HG02623 (cell line): ENCODE results near the gene SMCO2.

ENCODE experiments used
- ATAC-seq: cut with Tn5 transposase; IDR thresholded peaks from one replicate; pipeline ENCODE4 v1.9.1; 2021; ENCODE audit warnings: moderate library complexity; ENCODE audit not compliant: unreplicated experiment

SMCO2 gene

GRCh38 chr12:27451036-27451825 lies 4.7 kb downstream of the SMCO2 start:
- no peak for ATAC-seq

DNA sequence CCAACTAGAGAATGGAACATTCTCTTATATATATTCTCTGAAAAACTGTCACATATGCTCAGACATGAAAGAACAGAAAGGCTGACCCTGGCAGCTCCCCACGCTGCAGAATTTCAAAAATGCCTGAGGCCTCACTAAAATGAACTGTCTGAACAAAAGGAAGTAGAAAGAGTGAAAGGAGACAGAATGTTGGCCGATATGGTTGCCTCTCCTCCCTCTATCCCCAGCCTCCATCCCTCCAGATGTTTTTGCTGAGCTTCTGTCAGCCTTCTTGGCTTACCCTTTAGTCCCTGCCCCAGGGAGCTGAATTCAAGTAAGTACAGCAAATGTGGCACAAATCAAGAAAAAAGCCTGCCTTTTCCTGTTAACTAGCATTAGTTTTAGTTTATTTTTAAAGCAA lies 6.9 kb downstream of the SMCO2 start:
- ATAC-seq: no peak

- no peak for ATAC-seq
Observed at GRCh38 chr12:27455589-27455988, 9.1 kb downstream of the SMCO2 start.

- ATAC-seq: no peak
Observed at GRCh38 chr12:27456618-27457017, 10.1 kb downstream of the SMCO2 start.

GRCh38 chr12:27460471-27460978 lies 14.0 kb downstream of the SMCO2 start:
- no peak for ATAC-seq

DNA sequence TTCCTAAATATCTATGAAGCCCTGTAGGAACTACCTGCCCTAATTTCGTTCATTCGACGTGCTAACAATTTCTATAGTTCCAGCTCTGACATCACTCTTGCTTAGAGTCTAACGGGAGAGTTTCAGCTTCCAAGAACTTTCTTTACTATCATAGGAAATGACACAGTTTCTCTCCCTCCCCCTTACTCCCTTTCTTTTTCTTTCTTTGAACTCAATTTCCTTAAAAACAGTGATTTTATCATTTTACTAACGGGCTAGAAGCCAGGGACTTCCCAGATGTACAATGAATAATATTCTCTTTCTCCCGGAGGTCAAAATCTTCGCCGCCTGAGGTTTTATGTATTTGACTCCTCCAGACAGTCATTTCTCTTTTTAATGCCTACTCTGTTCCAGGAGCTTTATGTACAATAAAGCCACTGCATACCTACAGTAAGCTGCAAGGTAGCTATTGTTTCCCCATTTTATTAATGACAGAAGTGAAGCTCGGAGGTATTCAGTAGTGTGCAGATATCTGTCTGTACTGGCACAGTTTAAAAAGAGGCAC lies 15.7 kb downstream of the SMCO2 start:
- no peak for ATAC-seq

- no peak for ATAC-seq
Observed at GRCh38 chr12:27462851-27463250, 16.3 kb downstream of the SMCO2 start.

DNA sequence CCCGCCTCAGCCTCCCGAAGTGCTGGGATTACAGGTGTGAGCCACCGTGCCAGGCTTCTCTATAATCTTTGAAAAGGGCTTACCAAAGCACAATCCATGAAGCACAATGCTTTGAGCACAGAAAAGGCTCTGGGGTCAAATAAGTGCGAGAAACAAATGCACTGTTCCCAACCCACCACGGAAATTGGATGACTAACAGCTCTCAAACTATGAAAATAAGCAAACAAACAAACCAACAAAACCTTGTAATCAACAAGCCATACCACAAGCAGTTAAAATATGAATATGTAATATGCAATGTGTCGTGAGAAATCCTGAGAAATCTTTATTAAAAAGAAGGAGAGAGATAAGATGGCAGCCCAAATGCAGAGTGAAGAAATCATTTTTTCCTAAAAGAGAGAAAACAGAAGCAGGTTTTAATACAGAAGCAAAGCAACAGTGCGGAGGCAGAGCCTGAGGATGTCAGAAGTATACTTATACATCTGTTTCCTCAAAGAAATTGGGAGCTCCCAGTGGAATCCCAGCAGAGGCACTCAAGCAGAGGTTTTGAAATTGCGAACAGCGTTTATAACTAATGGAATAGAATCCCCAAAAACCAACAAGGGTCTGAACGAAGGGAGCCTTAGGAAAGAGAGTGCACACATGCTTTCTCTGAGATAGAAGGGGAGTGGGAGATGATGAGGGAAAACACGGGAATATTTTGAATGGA lies 17.1 kb downstream of the SMCO2 start:
- no peak for ATAC-seq

- ATAC-seq: no peak
Observed at GRCh38 chr12:27464220-27464554, 17.7 kb downstream of the SMCO2 start.

GRCh38 chr12:27467641-27468040 lies 21.1 kb downstream of the SMCO2 start:
- ATAC-seq: no peak

DNA sequence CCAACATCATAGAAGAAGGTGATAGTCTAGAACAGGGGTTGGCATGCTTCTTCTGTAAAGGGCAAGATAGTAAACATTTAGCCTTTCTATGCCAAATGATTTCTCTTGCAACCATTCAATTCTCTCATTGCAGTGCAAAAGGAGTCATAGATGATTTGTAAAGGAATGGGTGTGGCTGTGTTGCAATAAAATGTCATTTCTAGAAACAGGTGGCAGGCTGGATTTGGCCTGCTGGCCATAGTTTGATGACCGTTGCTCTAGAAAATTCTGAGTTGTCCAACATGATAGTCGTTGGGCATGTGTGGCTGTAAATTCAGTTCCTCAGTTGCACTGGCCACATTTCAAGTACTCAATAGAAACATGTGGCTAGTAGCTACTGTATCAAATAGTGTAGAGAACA lies 21.7 kb downstream of the SMCO2 start:
- ATAC-seq: no peak

DNA sequence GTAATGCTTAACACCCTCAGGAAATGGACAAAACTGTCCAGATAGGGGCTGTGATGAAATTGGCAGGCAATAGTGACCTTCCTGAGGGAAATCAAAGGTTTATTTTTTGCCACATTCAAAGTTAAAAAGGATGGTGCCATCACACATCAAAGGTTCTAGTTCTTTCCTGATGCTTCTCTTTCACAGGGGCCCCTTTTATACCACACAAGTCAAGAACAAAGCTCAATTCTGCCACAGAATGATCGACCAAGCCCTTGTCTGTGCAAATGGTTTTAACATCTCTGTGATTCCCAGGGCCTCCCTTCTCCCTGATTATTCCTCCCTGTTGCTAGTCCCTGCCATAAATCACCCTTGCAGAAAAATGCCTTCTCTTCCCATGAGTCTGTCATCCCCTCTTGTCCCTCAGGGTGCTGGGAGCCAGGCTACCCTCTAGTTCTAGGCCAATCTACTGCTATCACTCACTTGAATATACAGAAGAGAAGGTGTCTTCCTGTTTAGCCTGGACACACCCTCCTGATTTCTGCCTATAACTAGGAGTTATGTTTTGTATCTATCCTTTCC lies 22.7 kb downstream of the SMCO2 start:
- no peak for ATAC-seq

DNA sequence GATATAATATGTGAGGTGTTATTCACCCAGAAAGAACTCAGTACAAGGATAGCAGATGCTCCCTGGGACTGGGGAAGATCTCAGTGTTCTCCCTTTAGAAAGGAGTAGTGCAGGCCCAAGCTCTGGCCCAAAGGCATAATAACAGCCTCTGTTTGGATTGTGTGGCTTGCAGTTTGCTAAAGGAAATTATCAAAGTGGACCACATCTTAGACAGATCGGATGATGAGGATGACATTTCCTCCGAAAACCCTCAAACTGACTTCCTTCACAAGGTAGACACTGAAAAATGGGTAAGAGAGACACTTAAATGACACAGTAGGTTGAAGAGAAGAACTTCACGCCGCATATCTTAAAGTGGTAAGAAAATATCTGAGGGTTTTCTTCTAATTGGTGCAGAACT lies 26.1 kb downstream of the SMCO2 start:
- no peak for ATAC-seq

- ATAC-seq: no peak
Observed at GRCh38 chr12:27474344-27474743, 27.8 kb downstream of the SMCO2 start.

DNA sequence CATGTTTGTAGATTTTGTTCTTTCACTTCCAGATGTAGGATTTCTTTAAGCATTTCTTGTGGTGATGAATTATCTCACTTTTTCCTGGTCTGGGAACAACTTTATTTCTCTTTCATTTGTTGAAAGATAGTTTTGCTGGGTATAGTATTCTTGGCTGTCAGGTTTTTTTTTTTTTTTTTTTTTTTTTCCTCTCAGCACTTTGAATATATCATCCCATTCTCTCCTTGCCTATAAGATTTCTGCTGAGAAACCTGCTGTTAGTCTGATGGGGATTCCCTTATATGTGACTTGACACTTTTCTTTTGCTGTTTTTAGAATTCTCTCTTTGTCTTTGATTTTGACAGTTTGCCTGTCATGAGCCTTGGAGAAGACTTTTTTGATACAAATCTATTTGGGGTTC lies 30.5 kb downstream of the SMCO2 start:
- no peak for ATAC-seq

- ATAC-seq: no peak
Observed at GRCh38 chr12:27478949-27479348, 32.4 kb downstream of the SMCO2 start.

DNA sequence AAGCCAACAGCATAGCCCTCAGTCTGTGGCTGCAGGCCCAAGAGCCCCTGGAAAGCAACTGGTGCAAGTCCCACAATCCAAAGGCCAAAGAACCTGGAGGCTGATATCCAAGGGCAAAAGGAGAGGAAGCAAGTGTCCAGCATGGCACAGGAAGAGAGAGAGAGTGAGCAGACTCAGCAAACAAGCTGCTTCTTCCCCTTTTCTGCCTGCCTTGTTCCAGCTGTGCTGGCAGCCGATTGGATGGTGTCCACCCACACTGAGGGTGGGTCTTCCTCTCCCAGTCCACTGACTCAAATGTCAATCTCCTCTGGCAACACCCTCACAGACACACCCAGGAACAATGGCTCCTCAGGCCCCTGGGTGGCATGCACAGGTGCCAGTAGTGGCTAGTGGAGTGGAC lies 33.5 kb downstream of the SMCO2 start:
- no peak for ATAC-seq

DNA sequence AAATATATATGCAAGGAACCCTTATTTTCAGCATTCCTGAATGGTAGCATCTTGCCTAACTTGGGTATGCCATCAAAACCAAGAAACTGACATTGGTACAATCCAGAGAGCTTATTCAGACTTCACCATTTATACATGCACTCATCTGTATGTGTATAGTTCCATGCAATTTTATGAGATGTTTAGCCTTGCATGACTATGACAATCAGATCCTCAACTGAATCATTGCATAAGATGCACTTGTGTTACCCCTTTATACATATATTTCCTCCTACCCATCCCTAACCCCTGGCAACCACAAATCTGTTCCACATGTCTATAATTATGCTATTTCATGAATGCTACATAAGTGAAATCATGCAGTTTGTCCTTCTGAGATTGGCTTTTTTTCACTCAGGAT lies 40.4 kb downstream of the SMCO2 start:
- ATAC-seq: no peak

DNA sequence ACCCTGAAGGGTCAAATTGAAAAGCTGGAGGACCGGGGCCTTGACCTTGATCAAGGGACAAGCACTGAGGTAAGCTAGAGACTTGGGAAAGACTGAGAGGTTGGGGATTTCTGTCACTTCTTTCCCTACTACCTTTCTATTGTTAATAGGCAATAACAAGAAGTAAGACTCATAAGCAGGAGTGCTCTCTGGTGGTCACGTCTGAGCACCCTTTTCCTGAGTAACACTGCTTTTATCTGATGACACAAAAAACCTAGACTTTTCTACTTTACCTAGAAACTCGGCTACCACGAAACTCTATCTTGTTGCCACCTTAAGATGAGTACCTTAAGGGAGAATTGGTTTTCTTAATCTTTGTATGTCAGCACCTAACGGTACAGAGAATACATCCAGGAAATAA lies 41.9 kb downstream of the SMCO2 start:
- ATAC-seq: no peak

DNA sequence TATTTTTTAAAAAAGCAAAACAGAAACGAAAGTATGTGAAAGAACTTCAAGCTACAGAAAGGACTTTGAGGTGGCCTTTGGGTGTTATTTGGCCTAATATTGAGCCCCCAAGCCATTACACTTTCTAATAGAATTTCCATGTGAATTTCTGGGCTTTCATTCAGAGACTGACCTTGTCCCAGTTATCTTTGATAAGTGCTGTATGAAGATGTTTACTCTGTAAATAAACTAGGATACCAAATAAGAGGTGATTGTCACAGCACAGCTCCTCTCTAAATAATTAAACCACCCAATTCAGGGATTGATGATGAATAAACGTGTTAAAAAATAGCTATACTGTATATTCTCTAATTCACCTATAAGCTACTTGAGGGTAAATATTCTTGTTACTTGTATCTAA lies 44.7 kb downstream of the SMCO2 start:
- ATAC-seq: no peak

- ATAC-seq: no peak
Observed at GRCh38 chr12:27493260-27493940, 46.9 kb downstream of the SMCO2 start.
